GM04504 (cell line): ENCODE data around the gene RUNX2.
A peak's percentile ranks its signal among the peaks of the same experiment; 100 is the strongest.
"Not testable (repeated sequence)": the region's sequence is repeated elsewhere in the genome, so short reads cannot be mapped to it uniquely, and the experiment has no call there.

Experiments used
- DNase-seq: peaks from one replicate; pipeline ENCODE4 v3.0.0-alpha.2; 2012; ENCODE audit warnings: low read depth

Gene RUNX2

GRCh38 chr6:45556828-45557227, 228.7 kb downstream of the RUNX2 start:
- DNase-seq, result no peak

- no peak for DNase-seq
Observed at GRCh38 chr6:45557454-45557853, 229.3 kb downstream of the RUNX2 start.

GRCh38 chr6:45558858-45559257, 230.7 kb downstream of the RUNX2 start:
- DNase-seq, result no peak

- DNase-seq, result not testable (repeated sequence)
Observed at GRCh38 chr6:45560321-45560820, 232.2 kb downstream of the RUNX2 start.

GRCh38 chr6:45562171-45562570, 234.0 kb downstream of the RUNX2 start:
- no peak for DNase-seq

- no peak for DNase-seq
Observed at GRCh38 chr6:45563041-45563440, 234.9 kb downstream of the RUNX2 start.

- no peak for DNase-seq
Observed at GRCh38 chr6:45563844-45564243, 235.7 kb downstream of the RUNX2 start.

- DNase-seq, result no peak
Observed at GRCh38 chr6:45566882-45567281, 238.8 kb downstream of the RUNX2 start.

- no peak for DNase-seq
Observed at GRCh38 chr6:45567879-45568278, 239.7 kb downstream of the RUNX2 start.

GRCh38 chr6:45568626-45569025, 240.5 kb downstream of the RUNX2 start:
- DNase-seq, result no peak

GRCh38 chr6:45569210-45569945, 241.2 kb downstream of the RUNX2 start:
- DNase-seq, result no peak

- no peak for DNase-seq
Observed at GRCh38 chr6:45571159-45571558, 243.0 kb downstream of the RUNX2 start.

GRCh38 chr6:45572833-45573232, 244.7 kb downstream of the RUNX2 start:
- DNase-seq, result no peak

- DNase-seq, result no peak
Observed at GRCh38 chr6:45574014-45574461, 245.9 kb downstream of the RUNX2 start.

- no peak for DNase-seq
Observed at GRCh38 chr6:45574885-45575284, 246.8 kb downstream of the RUNX2 start.

GRCh38 chr6:45576648-45577624, 248.8 kb downstream of the RUNX2 start:
- DNase-seq, result no peak

GRCh38 chr6:45577836-45578504, 249.8 kb downstream of the RUNX2 start:
- peak; percentile 32 for DNase-seq

- DNase-seq, result no peak
Observed at GRCh38 chr6:45584127-45584526, 256.0 kb downstream of the RUNX2 start.

- no peak for DNase-seq
Observed at GRCh38 chr6:45586216-45587171, 258.4 kb downstream of the RUNX2 start.

GRCh38 chr6:45587229-45588060, 259.3 kb downstream of the RUNX2 start:
- DNase-seq, result no peak
